Measurements from ENCODE around the gene PACRG. TPM values are rescaled to one million over a fixed set of nuclear protein-coding genes. Genes with fewer than 3 reads are reported as not detected.

Gene PACRG
- total and polyA plus RNA-seq, 9 donors, result 2.5 to 33.1 (median 3.8) TPM

- DNase-seq, result no peak
- no peak overlapping the region for H3K27ac ChIP-seq
- 85 to 89% (median 86%) methylated on average over 5 of the region's 5 CpGs for WGBS, 3 donors
- no peaks in the 10 kb centered on the region for H3K4me1 ChIP-seq (ENCODE audit: insufficient read depth)
- no peaks in the 10 kb centered on the region for H3K27me3 ChIP-seq
- TF ChIP-seq EP300 (IDR thresholded peaks at IDR 0.05) (no peak), CTCF (IDR thresholded peaks at IDR 0.05) (no peak), POLR2A (IDR thresholded peaks at IDR 0.05) (no peak)
- H3K36me3 ChIP-seq, result no peaks in the 10 kb centered on the region
- intact Hi-C loops (cut with DNase I), result no loop called here
- no peaks in the 10 kb centered on the region for H3K9me3 ChIP-seq
- no peak overlapping the region for H3K4me3 ChIP-seq
Measured at GRCh38 chr6:163094881-163095280, 367.1 kb downstream of the PACRG start.

- no peaks in the 10 kb centered on the region for H3K36me3 ChIP-seq
- no peak overlapping the region for H3K4me3 ChIP-seq
- no peak overlapping the region for H3K27ac ChIP-seq
- no peaks in the 10 kb centered on the region for H3K9me3 ChIP-seq
- no peaks in the 10 kb centered on the region for H3K4me1 ChIP-seq (ENCODE audit: insufficient read depth)
- H3K27me3 ChIP-seq, result no peaks in the 10 kb centered on the region
- no peak for DNase-seq
- TF ChIP-seq EP300 (IDR thresholded peaks at IDR 0.05) (no peak), POLR2A (IDR thresholded peaks at IDR 0.05) (no peak)
- 82 to 94% (median 88%) methylated on average over 9 of the region's 9 CpGs for WGBS, 3 donors
- intact Hi-C loops (cut with DNase I), result no loop called here
Measured at GRCh38 chr6:163095401-163095800, 367.6 kb downstream of the PACRG start.

GRCh38 chr6:163098827-163099479, 371.2 kb downstream of the PACRG start:
- H3K27ac ChIP-seq, result no peak overlapping the region
- 68 to 84% (median 82%) methylated on average over 8 of the region's 8 CpGs for WGBS, 3 donors
- H3K4me1 ChIP-seq (ENCODE audit: insufficient read depth), result no peaks in the 10 kb centered on the region

GRCh38 chr6:163099621-163100171, 371.9 kb downstream of the PACRG start:
- no peaks in the 10 kb centered on the region for H3K36me3 ChIP-seq
- no peak for TF ChIP-seq EP300 (IDR thresholded peaks at IDR 0.05)
- TF ChIP-seq POLR2A (IDR thresholded peaks at IDR 0.05), result no peak
- TF ChIP-seq CTCF (IDR thresholded peaks at IDR 0.05), result no peak
- no peak overlapping the region for H3K4me3 ChIP-seq
- no peak for DNase-seq
- 92 to 93% (median 93%) methylated on average over 17 to 27 of the region's 27 CpGs for WGBS, 3 donors
- no peaks in the 10 kb centered on the region for H3K27me3 ChIP-seq
- no peak overlapping the region for H3K27ac ChIP-seq
- intact Hi-C loops (cut with DNase I), result no loop called here
- H3K4me1 ChIP-seq (ENCODE audit: insufficient read depth), result no peaks in the 10 kb centered on the region
- H3K9me3 ChIP-seq, result no peaks in the 10 kb centered on the region

More at GRCh38 chr6:163098827-163099479, 371.2 kb downstream of the PACRG start:
- Histone ChIP-seq H3K4me3 (no peak overlapping the region), H3K9me3 (no peaks in the 10 kb centered on the region), H3K27me3 (no peaks in the 10 kb centered on the region), H3K36me3 (no peaks in the 10 kb centered on the region)
- intact Hi-C loops (cut with DNase I), result no loop called here
- DNase-seq, result no peak
- TF ChIP-seq CTCF (IDR thresholded peaks at IDR 0.05), result no peak
- no peak for TF ChIP-seq EP300 (IDR thresholded peaks at IDR 0.05)
- TF ChIP-seq POLR2A (IDR thresholded peaks at IDR 0.05), result no peak

GRCh38 chr6:163100259-163100658, 372.5 kb downstream of the PACRG start:
- Histone ChIP-seq H3K27ac (no peak overlapping the region), H3K27me3 (no peaks in the 10 kb centered on the region), H3K9me3 (no peaks in the 10 kb centered on the region), H3K36me3 (no peaks in the 10 kb centered on the region), H3K4me1 (ENCODE audit: insufficient read depth) (no peaks in the 10 kb centered on the region), H3K4me3 (no peak overlapping the region)
- DNase-seq, result no peak
- intact Hi-C loops (cut with DNase I), result no loop called here
- WGBS, 3 donors, result 95 to 96% (median 95%) methylated on average over 27 of the region's 27 CpGs
- TF ChIP-seq POLR2A (IDR thresholded peaks at IDR 0.05) (no peak), CTCF (IDR thresholded peaks at IDR 0.05) (no peak), EP300 (IDR thresholded peaks at IDR 0.05) (no peak)

All from ovary (tissue), 9 donors.